Adrenal gland (tissue), 5 donors: ENCODE data around the gene ACOX3.

Experiments
- CTCF ChIP-seq, 6 experiments: fragments of 450-650 bp in 4 of 6; fragments of 200-600 bp in 2 of 6; sonication (generic) in 1 of 6; IDR thresholded peaks; 1 replicate in 5 of 6; 2 replicates in 1 of 6; pipeline versions ENCODE4 v1.5.1 to v1.8.0; 2016 to 2021; ENCODE audit warnings: antibody characterized with exemption in 6 of 6, mild to moderate bottlenecking in 2 of 6, moderate library complexity in 1 of 6
- POLR2A ChIP-seq, 2 donors: fragments of 450-650 bp; IDR thresholded peaks; one replicate each; pipeline ENCODE4 v1.6.1; 2017; ENCODE audit warnings: antibody characterized with exemption in 2 of 2, mild to moderate bottlenecking in 2 of 2, moderate library complexity in 1 of 2
- donor health status: DM: no; HTN: no; CAD: no.

GRCh38 chr4:8321771-8322170 is 118.8 kb downstream of the ACOX3 start:
- no peak for TF ChIP-seq CTCF (IDR thresholded peaks at IDR 0.05)
- no peak for TF ChIP-seq POLR2A (IDR thresholded peaks at IDR 0.05)
